DOHH2 (cell line): ENCODE measurements around the gene ZP3.

Source experiments
- CTCF ChIP-seq: fragments of 200-600 bp; sonication (generic); IDR thresholded peaks from one replicate; pipeline ENCODE4 v1.5.1; 2014; ENCODE audit warnings: antibody characterized with exemption, mild to moderate bottlenecking, low read depth, low read length; ENCODE audit not compliant: poor library complexity, severe bottlenecking
- EZH2phosphoT487 ChIP-seq: fragments of 200-600 bp; sonication (generic); IDR thresholded peaks from 2 replicates; pipeline ENCODE4 v1.6.1; 2017; ENCODE audit warnings: borderline replicate concordance, mild to moderate bottlenecking, antibody characterized with exemption, low read length, moderate library complexity, mixed read lengths

GRCh38 chr7:76392531-76393115 is 32.1 kb upstream of the ZP3 start:
- TF ChIP-seq CTCF (no peak), EZH2phosphoT487 (no peak)
